HG03196 (cell line): Measurements from ENCODE around the gene FBH1.
A peak's percentile ranks its signal among the peaks of the same experiment; 100 is the strongest.
"Not testable (repeated sequence)": the region's sequence is repeated elsewhere in the genome, so short reads cannot be mapped to it uniquely, and the experiment has no call there.

ENCODE experiments used
- ATAC-seq: cut with Tn5 transposase; IDR thresholded peaks from one replicate; pipeline ENCODE4 v1.9.1; 2021; ENCODE audit not compliant: unreplicated experiment

FBH1 gene

GRCh38 chr10:5889624-5890451 is at the start of gene FBH1, which contains the start of gene ANKRD16:
FBH1 (plus strand) TSS chr10:5890243; CDS start chr10:5890346, 103 bp downstream.
ANKRD16 (minus strand) TSS chr10:5889893; CDS start chr10:5889354, 539 bp downstream.
- peak; percentile 84 for ATAC-seq

- ATAC-seq: peak; percentile 85
These were observed 49.4 kb upstream of the FBH1 start for GRCh38 chr10:5840314-5841307.

GRCh38 chr10:5841965-5842364 is 48.1 kb upstream of the FBH1 start:
- ATAC-seq: no peak

GRCh38 chr10:5843686-5844344 is 46.2 kb upstream of the FBH1 start:
- no peak for ATAC-seq

GRCh38 chr10:5844345-5845055 is 45.5 kb upstream of the FBH1 start:
- ATAC-seq: no peak

- ATAC-seq: not testable (repeated sequence)
These were observed 43.4 kb upstream of the FBH1 start for GRCh38 chr10:5846667-5847066.

- ATAC-seq: no peak
These were observed 35.9 kb upstream of the FBH1 start for GRCh38 chr10:5854131-5854475.

- no peak for ATAC-seq
These were observed 33.9 kb upstream of the FBH1 start for GRCh38 chr10:5855979-5856700.

- no peak for ATAC-seq
These were observed 33.4 kb upstream of the FBH1 start for GRCh38 chr10:5856701-5857004.

GRCh38 chr10:5858811-5859210 is 31.2 kb upstream of the FBH1 start:
- no peak for ATAC-seq

GRCh38 chr10:5860066-5860465 is 30.0 kb upstream of the FBH1 start:
- ATAC-seq: no peak

- ATAC-seq: peak; percentile 94
These were observed 27.6 kb upstream of the FBH1 start for GRCh38 chr10:5862360-5862961.

- not testable (repeated sequence) for ATAC-seq
These were observed 26.9 kb upstream of the FBH1 start for GRCh38 chr10:5862981-5863685.

GRCh38 chr10:5866451-5867081 is 23.5 kb upstream of the FBH1 start:
- ATAC-seq: not testable (repeated sequence)

- not testable (repeated sequence) for ATAC-seq
These were observed 22.9 kb upstream of the FBH1 start for GRCh38 chr10:5867091-5867615.

- not testable (repeated sequence) for ATAC-seq
These were observed 21.7 kb upstream of the FBH1 start for GRCh38 chr10:5868383-5868782.

GRCh38 chr10:5869156-5869555 is 20.9 kb upstream of the FBH1 start:
- no peak for ATAC-seq

- no peak for ATAC-seq
These were observed 18.4 kb upstream of the FBH1 start for GRCh38 chr10:5871596-5871995.
